Measurements from ENCODE around the gene GSAP.
"Not testable (repeated sequence)": the region's sequence is repeated elsewhere in the genome, so short reads cannot be mapped to it uniquely, and the experiment has no call there.

Gene GSAP

GRCh38 chr7:77346441-77346840 is 69.7 kb downstream of the GSAP start:
- no peaks in the 10 kb centered on the region for H3K9me3 ChIP-seq (ENCODE audit: control insufficient read depth in 2 of 2, low read length in 2 of 2)
- H3K36me3 ChIP-seq (ENCODE audit: control insufficient read depth in 2 of 2, insufficient read depth in 2 of 2, low read length in 2 of 2): no peaks in the 10 kb centered on the region
- no peak overlapping the region for H3K4me3 ChIP-seq (ENCODE audit: low read length in 2 of 2)
- no peaks in the 10 kb centered on the region for H3K27me3 ChIP-seq (ENCODE audit: control insufficient read depth in 1 of 2, insufficient read depth in 2 of 2, low read length in 2 of 2)
- H3K27ac ChIP-seq (ENCODE audit: low read length): no peak overlapping the region
- H3K4me1 ChIP-seq (ENCODE audit: control insufficient read depth, insufficient read depth, low read length): peaks cover 18% of the 10 kb centered on the region
- no peak overlapping the region for H3K9ac ChIP-seq (ENCODE audit: low read length in 2 of 2)

- H3K27me3 ChIP-seq (ENCODE audit: control insufficient read depth in 1 of 2, insufficient read depth in 2 of 2, low read length in 2 of 2); H3K9ac ChIP-seq (ENCODE audit: low read length in 2 of 2); H3K36me3 ChIP-seq (ENCODE audit: control insufficient read depth in 2 of 2, insufficient read depth in 2 of 2, low read length in 2 of 2); H3K4me3 ChIP-seq (ENCODE audit: low read length in 2 of 2); H3K27ac ChIP-seq (ENCODE audit: low read length); H3K9me3 ChIP-seq (ENCODE audit: control insufficient read depth in 2 of 2, low read length in 2 of 2): not testable (repeated sequence)
- peaks cover 17% of the 10 kb centered on the region for H3K4me1 ChIP-seq (ENCODE audit: control insufficient read depth, insufficient read depth, low read length)
Observed at GRCh38 chr7:77345426-77345825, 70.7 kb downstream of the GSAP start.

GRCh38 chr7:77339726-77340125 is 76.4 kb downstream of the GSAP start:
- no peaks in the 10 kb centered on the region for H3K9me3 ChIP-seq (ENCODE audit: control insufficient read depth in 2 of 2, low read length in 2 of 2)
- H3K27ac ChIP-seq (ENCODE audit: low read length): no peak overlapping the region

GRCh38 chr7:77338883-77339629 is 77.1 kb downstream of the GSAP start:
- Histone ChIP-seq H3K4me1 (ENCODE audit: control insufficient read depth, insufficient read depth, low read length) (peaks cover 9% of the 10 kb centered on the region), H3K36me3 (ENCODE audit: control insufficient read depth in 2 of 2, insufficient read depth in 2 of 2, low read length in 2 of 2) (no peaks in the 10 kb centered on the region), H3K27ac (ENCODE audit: low read length) (no peak overlapping the region), H3K9ac (ENCODE audit: low read length in 2 of 2) (no peak overlapping the region), H3K9me3 (ENCODE audit: control insufficient read depth in 2 of 2, low read length in 2 of 2) (no peaks in the 10 kb centered on the region), H3K27me3 (ENCODE audit: control insufficient read depth in 1 of 2, insufficient read depth in 2 of 2, low read length in 2 of 2) (no peaks in the 10 kb centered on the region), H3K4me3 (ENCODE audit: low read length in 2 of 2) (no peak overlapping the region)

More at GRCh38 chr7:77339726-77340125, 76.4 kb downstream of the GSAP start:
- Histone ChIP-seq H3K4me1 (ENCODE audit: control insufficient read depth, insufficient read depth, low read length) (peaks cover 9% of the 10 kb centered on the region), H3K9ac (ENCODE audit: low read length in 2 of 2) (no peak overlapping the region), H3K36me3 (ENCODE audit: control insufficient read depth in 2 of 2, insufficient read depth in 2 of 2, low read length in 2 of 2) (no peaks in the 10 kb centered on the region), H3K4me3 (ENCODE audit: low read length in 2 of 2) (no peak overlapping the region), H3K27me3 (ENCODE audit: control insufficient read depth in 1 of 2, insufficient read depth in 2 of 2, low read length in 2 of 2) (no peaks in the 10 kb centered on the region)

GRCh38 chr7:77338260-77338659 is 77.9 kb downstream of the GSAP start:
- Histone ChIP-seq H3K9me3 (ENCODE audit: control insufficient read depth in 2 of 2, low read length in 2 of 2) (no peaks in the 10 kb centered on the region), H3K9ac (ENCODE audit: low read length in 2 of 2) (no peak overlapping the region), H3K4me3 (ENCODE audit: low read length in 2 of 2) (no peak overlapping the region), H3K27me3 (ENCODE audit: control insufficient read depth in 1 of 2, insufficient read depth in 2 of 2, low read length in 2 of 2) (no peaks in the 10 kb centered on the region), H3K27ac (ENCODE audit: low read length) (no peak overlapping the region), H3K36me3 (ENCODE audit: control insufficient read depth in 2 of 2, insufficient read depth in 2 of 2, low read length in 2 of 2) (no peaks in the 10 kb centered on the region), H3K4me1 (ENCODE audit: control insufficient read depth, insufficient read depth, low read length) (peaks cover 9% of the 10 kb centered on the region)

- Histone ChIP-seq H3K36me3 (ENCODE audit: control insufficient read depth in 2 of 2, insufficient read depth in 2 of 2, low read length in 2 of 2) (no peaks in the 10 kb centered on the region), H3K27ac (ENCODE audit: low read length) (no peak overlapping the region), H3K9ac (ENCODE audit: low read length in 2 of 2) (no peak overlapping the region), H3K4me3 (ENCODE audit: low read length in 2 of 2) (no peak overlapping the region), H3K27me3 (ENCODE audit: control insufficient read depth in 1 of 2, insufficient read depth in 2 of 2, low read length in 2 of 2) (no peaks in the 10 kb centered on the region), H3K4me1 (ENCODE audit: control insufficient read depth, insufficient read depth, low read length) (peaks cover 9% of the 10 kb centered on the region), H3K9me3 (ENCODE audit: control insufficient read depth in 2 of 2, low read length in 2 of 2) (no peaks in the 10 kb centered on the region)
Observed at GRCh38 chr7:77337456-77337990, 78.6 kb downstream of the GSAP start.

GRCh38 chr7:77335581-77335980 is 80.6 kb downstream of the GSAP start:
- Histone ChIP-seq H3K4me1 (ENCODE audit: control insufficient read depth, insufficient read depth, low read length) (peaks cover 14% of the 10 kb centered on the region), H3K9ac (ENCODE audit: low read length in 2 of 2) (no peak overlapping the region)

GRCh38 chr7:77334039-77334438 is 82.1 kb downstream of the GSAP start:
- not testable (repeated sequence) for H3K4me3 ChIP-seq (ENCODE audit: low read length in 2 of 2); H3K36me3 ChIP-seq (ENCODE audit: control insufficient read depth in 2 of 2, insufficient read depth in 2 of 2, low read length in 2 of 2); H3K9me3 ChIP-seq (ENCODE audit: control insufficient read depth in 2 of 2, low read length in 2 of 2); H3K27me3 ChIP-seq (ENCODE audit: control insufficient read depth in 1 of 2, insufficient read depth in 2 of 2, low read length in 2 of 2); H3K9ac ChIP-seq (ENCODE audit: low read length in 2 of 2); H3K27ac ChIP-seq (ENCODE audit: low read length)
- peaks cover 12% of the 10 kb centered on the region for H3K4me1 ChIP-seq (ENCODE audit: control insufficient read depth, insufficient read depth, low read length)

More at GRCh38 chr7:77335581-77335980, 80.6 kb downstream of the GSAP start:
- no peaks in the 10 kb centered on the region for H3K27me3 ChIP-seq (ENCODE audit: control insufficient read depth in 1 of 2, insufficient read depth in 2 of 2, low read length in 2 of 2)
- H3K36me3 ChIP-seq (ENCODE audit: control insufficient read depth in 2 of 2, insufficient read depth in 2 of 2, low read length in 2 of 2): no peaks in the 10 kb centered on the region
- H3K9me3 ChIP-seq (ENCODE audit: control insufficient read depth in 2 of 2, low read length in 2 of 2): no peaks in the 10 kb centered on the region
- no peak overlapping the region for H3K4me3 ChIP-seq (ENCODE audit: low read length in 2 of 2)
- peak overlapping the region; percentile 33 for H3K27ac ChIP-seq (ENCODE audit: low read length)

- Histone ChIP-seq H3K27ac (ENCODE audit: low read length) (no peak overlapping the region), H3K4me3 (ENCODE audit: low read length in 2 of 2) (no peak overlapping the region), H3K4me1 (ENCODE audit: control insufficient read depth, insufficient read depth, low read length) (peaks cover 25% of the 10 kb centered on the region), H3K9ac (ENCODE audit: low read length in 2 of 2) (no peak overlapping the region), H3K9me3 (ENCODE audit: control insufficient read depth in 2 of 2, low read length in 2 of 2) (no peaks in the 10 kb centered on the region), H3K27me3 (ENCODE audit: control insufficient read depth in 1 of 2, insufficient read depth in 2 of 2, low read length in 2 of 2) (no peaks in the 10 kb centered on the region), H3K36me3 (ENCODE audit: control insufficient read depth in 2 of 2, insufficient read depth in 2 of 2, low read length in 2 of 2) (no peaks in the 10 kb centered on the region)
Observed at GRCh38 chr7:77331938-77332695, 84.0 kb downstream of the GSAP start.

- no peaks in the 10 kb centered on the region for H3K27me3 ChIP-seq (ENCODE audit: control insufficient read depth in 1 of 2, insufficient read depth in 2 of 2, low read length in 2 of 2)
- peaks cover 37% of the 10 kb centered on the region for H3K4me1 ChIP-seq (ENCODE audit: control insufficient read depth, insufficient read depth, low read length)
- peak overlapping the region; percentile 13 for H3K27ac ChIP-seq (ENCODE audit: low read length)
- H3K4me3 ChIP-seq (ENCODE audit: low read length in 2 of 2): no peak overlapping the region
- no peaks in the 10 kb centered on the region for H3K9me3 ChIP-seq (ENCODE audit: control insufficient read depth in 2 of 2, low read length in 2 of 2)
- H3K9ac ChIP-seq (ENCODE audit: low read length in 2 of 2): no peak overlapping the region
- H3K36me3 ChIP-seq (ENCODE audit: control insufficient read depth in 2 of 2, insufficient read depth in 2 of 2, low read length in 2 of 2): no peaks in the 10 kb centered on the region
Observed at GRCh38 chr7:77330169-77330882, 85.8 kb downstream of the GSAP start.
